ENCODE measurements around the gene MAPK4.
A peak's percentile ranks its signal among the peaks of the same experiment; 100 is the strongest.
"Not testable (repeated sequence)": the region's sequence is repeated elsewhere in the genome, so short reads cannot be mapped to it uniquely, and the experiment has no call there.

Gene MAPK4

GRCh38 chr18:50559752-50560680, at the start of gene MAPK4:
Gene MAPK4 (plus strand): TSS chr18:50560087. CDS start chr18:50663959, 103,872 bp downstream.
- peak in 1 of 4 experiments; percentile 12 for DNase-seq (ENCODE audit: low read depth in 4 of 4, low spot score in 1 of 4)

GRCh38 chr18:50517277-50517676, 42.6 kb upstream of the MAPK4 start:
- DNase-seq (ENCODE audit: low read depth in 4 of 4, low spot score in 1 of 4) = not testable (repeated sequence)

- DNase-seq (ENCODE audit: low read depth in 4 of 4, low spot score in 1 of 4) = no peak
Measured at GRCh38 chr18:50518787-50519546, 40.9 kb upstream of the MAPK4 start.

- DNase-seq (ENCODE audit: low read depth in 4 of 4, low spot score in 1 of 4) = no peak
Measured at GRCh38 chr18:50523165-50523564, 36.7 kb upstream of the MAPK4 start.

GRCh38 chr18:50527636-50528307, 32.1 kb upstream of the MAPK4 start:
- no peak for DNase-seq (ENCODE audit: low read depth in 4 of 4, low spot score in 1 of 4)

- DNase-seq (ENCODE audit: low read depth in 4 of 4, low spot score in 1 of 4) = no peak
Measured at GRCh38 chr18:50528806-50529205, 31.1 kb upstream of the MAPK4 start.

- DNase-seq (ENCODE audit: low read depth in 4 of 4, low spot score in 1 of 4) = not testable (repeated sequence)
Measured at GRCh38 chr18:50533822-50534221, 26.1 kb upstream of the MAPK4 start.

- DNase-seq (ENCODE audit: low read depth in 4 of 4, low spot score in 1 of 4) = not testable (repeated sequence)
Measured at GRCh38 chr18:50544476-50544875, 15.4 kb upstream of the MAPK4 start.

GRCh38 chr18:50545936-50546335, 14.0 kb upstream of the MAPK4 start:
- no peak for DNase-seq (ENCODE audit: low read depth in 4 of 4, low spot score in 1 of 4)

GRCh38 chr18:50548160-50548559, 11.7 kb upstream of the MAPK4 start:
- DNase-seq (ENCODE audit: low read depth in 4 of 4, low spot score in 1 of 4) = no peak

GRCh38 chr18:50551651-50552050, 8.2 kb upstream of the MAPK4 start:
- DNase-seq (ENCODE audit: low read depth in 4 of 4, low spot score in 1 of 4) = not testable (repeated sequence)

GRCh38 chr18:50558157-50558556, 1.7 kb upstream of the MAPK4 start:
- no peak for DNase-seq (ENCODE audit: low read depth in 4 of 4, low spot score in 1 of 4)

- no peak for DNase-seq (ENCODE audit: low read depth in 4 of 4, low spot score in 1 of 4)
Measured at GRCh38 chr18:50558948-50559751, 737 bp upstream of the MAPK4 start.

- DNase-seq (ENCODE audit: low read depth in 4 of 4, low spot score in 1 of 4) = no peak
Measured at GRCh38 chr18:50560681-50561629, 1.1 kb downstream of the MAPK4 start.

GRCh38 chr18:50562258-50562657, 2.4 kb downstream of the MAPK4 start:
- DNase-seq (ENCODE audit: low read depth in 4 of 4, low spot score in 1 of 4) = not testable (repeated sequence)

- no peak for DNase-seq (ENCODE audit: low read depth in 4 of 4, low spot score in 1 of 4)
Measured at GRCh38 chr18:50562686-50563085, 2.8 kb downstream of the MAPK4 start.

GRCh38 chr18:50563376-50563775, 3.5 kb downstream of the MAPK4 start:
- DNase-seq (ENCODE audit: low read depth in 4 of 4, low spot score in 1 of 4) = no peak

- DNase-seq (ENCODE audit: low read depth in 4 of 4, low spot score in 1 of 4) = no peak
Measured at GRCh38 chr18:50569930-50570329, 10.0 kb downstream of the MAPK4 start.

GRCh38 chr18:50571606-50572005, 11.7 kb downstream of the MAPK4 start:
- DNase-seq (ENCODE audit: low read depth in 4 of 4, low spot score in 1 of 4) = no peak

Data from stimulated activated CD4-positive, alpha-beta T cell treated with anti-CD3 and anti-CD28 coated beads, Interleukin-1b, Interleukin-23, amount 100 ng/mL, for 24 hours (primary cell).